T-helper 2 cell treated with Interferon-gamma antibody and Interleukin-4, amounts not matched to agents 5 μg/mL and 100 μg/mL, for 36 hours (primary cell): ENCODE results near the gene COL26A1.
"Not testable (repeated sequence)": the region's sequence is repeated elsewhere in the genome, so short reads cannot be mapped to it uniquely, and the experiment has no call there.

ENCODE experiments used
- DNase-seq: peaks from one replicate; pipeline ENCODE4 v3.0.0; 2021; ENCODE audit warnings: low spot score
- H3K27ac Mint-ChIP-seq: one replicate; pipeline ENCODE4 v1.8.0; 2021; ENCODE audit warnings: mild to moderate bottlenecking, mixed read lengths
- H3K27me3 Mint-ChIP-seq: one replicate; pipeline ENCODE4 v1.8.0; 2021; ENCODE audit warnings: low read depth, mixed read lengths
- H3K36me3 Mint-ChIP-seq: one replicate; pipeline ENCODE4 v1.8.0; 2021; ENCODE audit warnings: low read depth, mixed read lengths
- H3K4me1 Mint-ChIP-seq: one replicate; pipeline ENCODE4 v1.8.0; 2021; ENCODE audit warnings: low read depth, mixed read lengths
- H3K4me3 Mint-ChIP-seq: one replicate; pipeline ENCODE4 v1.8.0; 2022; ENCODE audit warnings: mild to moderate bottlenecking, moderate library complexity, mixed read lengths
- H3K9me3 Mint-ChIP-seq: one replicate; pipeline ENCODE4 v1.8.0; 2021; ENCODE audit warnings: mixed read lengths

The COL26A1 gene

DNA sequence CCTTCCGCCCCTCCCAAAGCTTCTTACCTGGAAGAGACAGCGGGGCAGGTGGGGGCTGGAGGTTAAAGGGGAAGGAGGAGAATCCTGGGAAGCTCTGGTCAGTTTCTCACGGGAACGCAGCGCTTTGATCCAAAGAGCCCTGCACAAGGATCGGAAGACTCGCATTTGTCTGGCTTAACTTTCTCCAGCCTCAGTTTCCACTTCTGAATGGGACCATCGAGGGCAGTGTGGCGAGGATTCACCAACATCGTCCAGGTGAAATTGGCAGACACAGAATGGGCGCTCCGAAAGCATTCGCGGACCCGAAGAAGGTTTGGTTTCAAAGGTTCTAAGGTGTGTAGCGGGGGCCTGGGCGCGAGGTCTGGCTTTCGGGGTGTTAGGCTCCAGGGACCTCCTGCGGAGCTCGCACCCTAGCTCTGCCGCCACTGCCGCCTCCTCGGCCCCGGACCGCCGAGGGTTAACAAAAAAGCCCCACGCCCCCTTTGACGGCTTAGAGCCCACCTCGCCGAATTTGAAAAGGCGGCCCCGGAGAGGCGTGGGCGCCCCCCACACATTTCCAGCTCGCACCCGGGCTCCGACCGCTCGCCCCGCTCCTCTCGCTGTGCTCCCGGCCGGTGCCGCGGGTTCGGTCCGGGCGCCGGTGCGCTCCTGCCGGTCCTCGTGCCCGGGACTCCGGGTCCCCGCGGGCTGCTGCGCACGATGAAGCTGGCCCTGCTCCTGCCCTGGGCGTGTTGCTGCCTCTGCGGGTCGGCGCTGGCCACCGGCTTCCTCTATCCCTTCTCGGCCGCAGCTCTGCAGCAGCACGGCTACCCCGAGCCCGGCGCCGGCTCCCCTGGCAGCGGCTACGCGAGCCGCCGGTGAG is at the start of gene COL26A1:
Gene COL26A1 (plus strand): TSS at position 542 of the 862 bp plus-strand sequence. CDS start 158 bp downstream, at position 700.
- no peak for DNase-seq
- H3K4me3 Mint-ChIP-seq, result peak within 1 kb of the TSS; percentile 26
- H3K9me3 Mint-ChIP-seq, result no peaks in the 10 kb centered on the region
- H3K36me3 Mint-ChIP-seq, result no peaks in the 10 kb centered on the region
- no peak within 1 kb of the TSS for H3K27ac Mint-ChIP-seq
- peaks cover 2% of the 10 kb centered on the region for H3K4me1 Mint-ChIP-seq
- peaks cover 24% of the 10 kb centered on the region for H3K27me3 Mint-ChIP-seq

DNA sequence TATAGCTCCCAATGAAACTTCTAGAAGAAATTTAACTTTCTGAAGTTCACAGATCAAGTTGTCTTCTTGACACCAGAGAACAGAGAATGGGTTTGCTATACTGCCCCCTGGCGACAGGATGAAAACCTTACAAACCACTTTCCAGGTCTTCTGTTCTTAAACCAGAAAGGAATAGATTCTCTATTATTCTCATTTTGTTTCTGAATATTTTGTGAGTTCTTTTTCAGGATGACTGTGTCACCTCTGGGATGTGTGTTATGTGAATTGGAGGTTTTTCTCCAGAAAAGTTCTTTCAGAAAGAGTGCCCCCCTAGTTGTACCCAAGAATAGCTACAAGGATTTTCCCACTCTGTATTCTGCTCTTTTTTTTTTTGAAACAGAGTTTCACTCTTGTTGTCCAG is 47.3 kb upstream of the COL26A1 start:
- no peak overlapping the region for H3K4me3 Mint-ChIP-seq
- peaks cover 12% of the 10 kb centered on the region for H3K9me3 Mint-ChIP-seq
- H3K36me3 Mint-ChIP-seq, result peaks cover 17% of the 10 kb centered on the region
- DNase-seq, result peak; percentile 30
- H3K27ac Mint-ChIP-seq, result no peak overlapping the region
- H3K27me3 Mint-ChIP-seq, result no peaks in the 10 kb centered on the region
- H3K4me1 Mint-ChIP-seq, result no peaks in the 10 kb centered on the region

DNA sequence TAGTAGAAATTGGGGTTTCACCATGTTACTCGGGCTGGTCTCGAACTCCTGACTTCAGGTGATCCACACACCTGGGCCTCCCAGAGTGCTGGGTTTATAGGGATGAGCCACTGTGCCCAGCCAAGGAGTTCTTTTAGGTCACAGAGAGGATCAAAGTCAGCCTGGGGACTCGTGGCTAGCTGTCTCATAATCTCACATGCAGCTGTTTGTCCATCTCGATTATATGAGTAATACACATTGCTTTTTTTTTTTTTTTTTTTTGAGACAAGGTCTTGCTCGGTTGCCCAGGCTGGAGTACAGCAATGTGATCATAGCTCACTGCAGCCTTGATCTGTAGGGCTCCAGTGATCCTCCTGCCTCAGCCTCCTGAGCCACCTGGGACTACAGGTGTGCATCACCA is 43.3 kb upstream of the COL26A1 start:
- no peak for DNase-seq
- Mint-ChIP-seq H3K27me3 (no peaks in the 10 kb centered on the region), H3K4me3 (no peak overlapping the region), H3K4me1 (peaks cover 9% of the 10 kb centered on the region), H3K9me3 (no peaks in the 10 kb centered on the region), H3K27ac (no peak overlapping the region), H3K36me3 (peaks cover 8% of the 10 kb centered on the region)

DNA sequence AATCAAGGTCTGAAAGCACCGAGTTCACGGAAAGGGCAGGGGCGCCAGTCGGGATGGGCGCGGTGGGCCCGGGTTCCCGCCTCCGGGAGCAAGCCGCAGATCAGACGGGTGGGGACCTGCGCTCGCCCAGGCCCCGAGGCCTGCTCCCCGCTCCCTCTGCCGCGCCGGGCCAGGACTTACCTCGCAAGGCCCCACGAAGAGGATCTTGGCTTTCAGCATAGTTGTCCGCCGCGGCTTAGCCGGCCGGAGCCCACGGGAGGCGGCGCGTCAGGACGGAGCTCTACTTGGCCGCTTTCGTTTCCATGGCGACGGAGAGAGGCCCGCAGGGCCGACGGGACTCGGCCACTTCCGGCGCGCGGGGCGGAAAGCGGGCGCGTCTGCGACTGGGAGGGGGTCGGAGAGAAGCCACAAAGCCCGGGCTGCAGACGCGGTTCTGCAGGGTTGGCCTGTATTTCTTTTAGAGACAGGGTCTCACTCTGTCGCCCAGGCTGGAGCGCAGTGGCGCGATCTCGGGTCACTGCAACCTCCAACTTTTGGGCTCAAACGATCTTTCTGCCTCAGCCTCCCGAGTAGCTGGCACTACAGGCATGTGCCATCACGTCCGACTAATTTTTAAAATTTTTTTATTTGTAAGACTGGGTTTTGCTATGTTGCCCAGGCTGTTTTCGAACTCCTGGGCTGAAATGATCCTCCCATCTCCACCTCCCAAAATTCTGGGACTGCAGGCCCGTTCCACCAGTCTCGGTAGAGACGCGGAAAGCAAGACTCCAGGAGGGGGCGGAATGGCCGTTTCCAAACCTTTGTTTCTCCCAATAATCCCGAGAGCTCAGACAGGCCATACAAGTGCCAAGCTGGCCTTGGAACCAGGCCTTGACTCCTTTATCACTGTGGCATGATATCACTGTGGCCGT is 40.9 kb upstream of the COL26A1 start, which contains the start of gene IFT22:
Gene IFT22 (minus strand): TSS at position 322 of the 911 bp plus-strand sequence. CDS start 103 bp downstream, at position 219.
- no peaks in the 10 kb centered on the region for H3K9me3 Mint-ChIP-seq
- H3K36me3 Mint-ChIP-seq, result no peaks in the 10 kb centered on the region
- peaks cover 2% of the 10 kb centered on the region for H3K27me3 Mint-ChIP-seq
- peaks cover 9% of the 10 kb centered on the region for H3K4me1 Mint-ChIP-seq
- H3K27ac Mint-ChIP-seq, result peak within 1 kb of the TSS; percentile 85
- DNase-seq, result peak; percentile 84
- peak within 1 kb of the TSS; percentile 93 for H3K4me3 Mint-ChIP-seq

DNA sequence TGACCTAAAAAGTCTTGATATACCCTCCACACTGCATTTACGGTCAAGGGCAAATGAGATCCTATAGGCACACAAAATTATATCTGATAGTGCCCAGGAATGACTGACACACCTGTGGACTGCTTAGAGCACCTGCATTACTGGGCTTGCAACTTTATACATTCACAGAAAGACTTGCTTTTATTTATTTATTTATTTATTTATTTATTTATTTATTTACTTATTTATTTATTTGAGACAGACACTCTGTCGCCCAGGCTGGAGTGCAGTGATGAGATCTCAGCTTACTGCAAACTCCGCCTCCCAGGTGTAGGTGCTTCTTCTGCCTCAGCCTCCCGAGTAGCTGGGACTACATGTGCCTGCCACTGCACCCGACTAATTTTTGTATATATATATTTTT is 34.5 kb upstream of the COL26A1 start:
- Mint-ChIP-seq H3K4me1 (no peaks in the 10 kb centered on the region), H3K4me3 (no peak overlapping the region), H3K9me3 (no peaks in the 10 kb centered on the region), H3K27me3 (peaks cover 2% of the 10 kb centered on the region), H3K27ac (no peak overlapping the region), H3K36me3 (no peaks in the 10 kb centered on the region)
- no peak for DNase-seq

DNA sequence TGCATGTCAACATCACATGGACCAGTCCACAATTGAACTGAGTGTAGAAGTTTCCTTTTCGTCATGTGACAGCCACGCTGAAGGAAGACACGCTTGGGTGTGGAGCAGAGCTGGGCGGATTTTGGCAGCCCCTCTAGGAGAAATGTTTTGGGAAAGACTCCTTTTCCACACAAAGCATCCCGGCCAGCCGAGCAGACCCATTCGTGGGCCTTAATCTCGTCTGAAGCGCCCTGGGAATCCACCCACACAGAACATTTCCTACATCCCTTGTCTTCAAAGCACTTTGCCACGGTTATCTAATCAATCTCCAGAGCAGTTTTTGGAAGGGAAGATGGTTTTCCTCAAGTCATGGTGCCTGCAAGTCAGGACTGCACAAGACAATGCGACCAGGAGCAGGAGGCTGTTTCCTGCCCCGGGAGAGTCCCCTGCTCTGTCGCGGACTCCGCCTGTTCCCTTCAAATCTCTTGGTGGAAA is 32.6 kb upstream of the COL26A1 start:
- no peak for DNase-seq
- Mint-ChIP-seq H3K27ac (no peak overlapping the region), H3K36me3 (no peaks in the 10 kb centered on the region), H3K27me3 (peaks cover 4% of the 10 kb centered on the region), H3K4me3 (no peak overlapping the region), H3K4me1 (no peaks in the 10 kb centered on the region), H3K9me3 (no peaks in the 10 kb centered on the region)

DNA sequence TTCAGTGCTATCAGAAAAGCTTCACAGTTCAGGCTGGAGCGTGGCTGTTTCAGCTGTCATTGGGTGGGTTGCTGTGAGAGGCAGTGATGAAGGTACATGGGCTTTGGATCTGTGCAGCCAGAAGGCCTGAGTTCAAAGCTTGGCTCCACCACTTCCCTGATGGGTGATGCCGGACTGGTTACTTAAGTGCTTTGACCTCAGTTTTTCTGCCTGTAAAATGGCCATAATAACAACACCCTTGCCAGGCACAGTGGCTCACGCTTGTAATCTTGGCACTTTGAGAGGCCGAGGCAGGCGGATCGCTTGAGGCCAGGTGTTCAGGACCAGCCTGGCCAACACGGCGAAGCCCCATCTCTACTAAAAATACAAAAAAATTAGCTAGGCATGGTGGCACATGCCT is 30.6 kb upstream of the COL26A1 start:
- H3K27ac Mint-ChIP-seq, result no peak overlapping the region
- no peak overlapping the region for H3K4me3 Mint-ChIP-seq
- no peaks in the 10 kb centered on the region for H3K4me1 Mint-ChIP-seq
- no peaks in the 10 kb centered on the region for H3K36me3 Mint-ChIP-seq
- H3K27me3 Mint-ChIP-seq, result peaks cover 2% of the 10 kb centered on the region
- DNase-seq, result no peak
- H3K9me3 Mint-ChIP-seq, result no peaks in the 10 kb centered on the region

DNA sequence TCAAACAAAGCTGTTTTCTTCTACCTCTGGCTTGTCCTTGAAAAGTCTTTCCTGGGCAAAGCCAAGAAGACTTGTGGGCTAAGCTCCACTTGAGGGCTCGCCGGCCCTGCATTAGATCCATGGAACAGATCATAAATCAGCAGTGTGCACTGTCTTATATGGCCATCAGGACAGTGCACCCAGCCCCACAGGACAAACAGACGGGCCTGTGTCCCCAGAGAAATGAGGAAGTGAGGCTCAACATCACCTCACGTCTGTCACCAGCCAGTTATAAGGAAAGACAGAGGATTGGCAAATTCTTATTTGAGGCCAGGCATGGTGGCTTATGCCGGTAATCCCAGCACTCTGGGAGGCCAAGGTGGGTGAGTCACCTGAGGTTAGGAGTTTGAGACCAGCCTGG is 28.8 kb upstream of the COL26A1 start:
- Mint-ChIP-seq H3K4me3 (no peak overlapping the region), H3K4me1 (no peaks in the 10 kb centered on the region), H3K9me3 (no peaks in the 10 kb centered on the region), H3K27me3 (peaks cover 2% of the 10 kb centered on the region), H3K36me3 (no peaks in the 10 kb centered on the region), H3K27ac (no peak overlapping the region)
- DNase-seq, result no peak

DNA sequence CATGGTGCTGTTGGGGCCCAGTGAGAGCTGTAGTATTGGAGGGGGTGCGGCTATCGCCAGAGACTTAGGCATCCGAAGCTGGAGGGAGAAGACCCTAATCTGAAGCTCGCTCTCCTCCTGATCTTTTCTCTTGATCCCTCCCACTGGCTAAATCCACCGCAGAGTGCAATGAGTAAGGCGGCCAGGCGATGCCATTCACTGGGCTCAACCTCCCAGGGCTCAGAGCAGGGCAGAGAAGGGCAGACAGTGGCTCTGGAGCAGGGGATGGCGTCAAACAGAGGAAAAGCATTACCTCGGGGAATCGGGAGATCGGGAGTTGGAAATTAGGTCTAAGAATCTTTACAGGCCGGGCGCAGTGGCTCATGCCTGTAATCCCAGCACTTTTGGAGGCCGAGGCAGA is 22.3 kb upstream of the COL26A1 start:
- H3K27me3 Mint-ChIP-seq, result no peaks in the 10 kb centered on the region
- H3K9me3 Mint-ChIP-seq, result no peaks in the 10 kb centered on the region
- no peak overlapping the region for H3K4me3 Mint-ChIP-seq
- no peak overlapping the region for H3K27ac Mint-ChIP-seq
- no peaks in the 10 kb centered on the region for H3K4me1 Mint-ChIP-seq
- no peak for DNase-seq
- H3K36me3 Mint-ChIP-seq, result no peaks in the 10 kb centered on the region

DNA sequence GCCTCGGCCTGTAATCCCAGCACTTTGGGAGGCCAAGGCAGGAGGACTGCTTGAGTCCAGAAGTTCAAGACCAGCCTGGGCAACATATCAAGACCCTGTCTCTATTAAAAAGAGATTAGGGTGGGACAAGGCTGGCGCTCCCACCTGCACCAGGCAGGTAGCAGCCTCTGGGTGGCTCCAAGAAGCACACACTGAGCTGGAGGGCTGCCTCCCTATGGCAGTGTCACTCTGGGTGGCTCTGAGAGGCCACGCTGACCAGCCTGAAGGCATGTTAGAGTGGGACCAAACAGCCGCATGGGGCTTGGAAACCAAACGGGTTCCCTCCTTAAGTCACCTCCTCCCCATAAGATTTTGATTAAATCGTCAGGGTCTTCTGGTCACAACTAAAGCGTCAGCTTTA is 19.8 kb upstream of the COL26A1 start:
- Mint-ChIP-seq H3K9me3 (no peaks in the 10 kb centered on the region), H3K4me1 (no peaks in the 10 kb centered on the region), H3K27me3 (no peaks in the 10 kb centered on the region), H3K36me3 (no peaks in the 10 kb centered on the region), H3K4me3 (no peak overlapping the region), H3K27ac (no peak overlapping the region)
- DNase-seq, result no peak

DNA sequence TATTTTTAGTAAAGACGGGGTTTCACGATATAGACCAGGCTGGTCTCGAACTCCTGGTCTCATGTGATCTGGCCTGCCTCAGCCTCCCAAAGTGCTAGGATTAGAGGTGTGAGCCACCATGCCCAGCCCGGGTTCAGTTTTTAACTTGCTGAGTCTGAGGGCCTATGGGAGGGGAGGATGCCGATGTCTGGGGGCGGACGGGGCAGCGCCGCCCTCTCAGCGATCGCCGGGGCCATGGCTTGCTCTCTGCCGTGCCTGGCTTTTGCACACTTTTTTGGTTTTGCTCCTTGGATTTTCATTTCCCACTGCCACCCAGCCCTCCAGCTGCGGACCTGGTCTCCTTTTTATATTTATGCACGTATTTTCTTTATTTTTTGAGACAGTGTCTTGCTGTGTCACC is 15.2 kb upstream of the COL26A1 start:
- no peak overlapping the region for H3K27ac Mint-ChIP-seq
- H3K27me3 Mint-ChIP-seq, result no peaks in the 10 kb centered on the region
- H3K4me3 Mint-ChIP-seq, result no peak overlapping the region
- no peak for DNase-seq
- no peaks in the 10 kb centered on the region for H3K9me3 Mint-ChIP-seq
- peaks cover 3% of the 10 kb centered on the region for H3K36me3 Mint-ChIP-seq
- peaks cover 8% of the 10 kb centered on the region for H3K4me1 Mint-ChIP-seq

DNA sequence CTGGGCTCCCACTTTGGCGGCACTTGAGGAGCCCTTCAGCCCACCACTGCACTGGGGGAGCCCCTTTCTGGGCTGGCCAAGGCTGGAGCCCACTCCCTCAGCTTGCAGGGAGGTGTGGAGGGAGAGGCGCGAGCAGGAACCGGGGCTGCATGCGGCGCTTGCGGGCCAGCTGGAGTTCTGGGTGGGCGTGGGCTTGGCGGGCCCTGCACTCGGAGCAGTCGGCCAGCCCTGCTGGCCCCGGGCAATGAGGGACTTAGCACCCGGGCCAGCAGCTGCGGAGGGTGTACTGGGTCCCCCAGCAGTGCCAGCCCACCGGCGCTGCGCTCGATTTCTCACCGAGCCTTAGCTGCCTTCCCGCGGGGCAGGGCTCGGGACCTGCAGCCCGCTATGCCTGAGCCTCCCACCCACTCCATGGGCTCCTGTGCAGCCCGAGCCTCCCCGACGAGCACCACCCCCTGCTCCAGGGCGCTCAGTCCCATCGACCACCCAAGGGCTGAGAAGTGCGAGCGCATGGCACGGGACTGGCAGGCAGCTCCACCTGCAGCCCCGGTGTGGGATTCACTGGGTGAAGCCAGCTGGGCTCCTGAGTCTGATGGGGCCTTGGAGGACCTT is 14.1 kb upstream of the COL26A1 start:
- peaks cover 14% of the 10 kb centered on the region for H3K4me1 Mint-ChIP-seq
- H3K9me3 Mint-ChIP-seq, H3K27ac Mint-ChIP-seq, H3K27me3 Mint-ChIP-seq, H3K36me3 Mint-ChIP-seq, DNase-seq, H3K4me3 Mint-ChIP-seq: not testable (repeated sequence)

DNA sequence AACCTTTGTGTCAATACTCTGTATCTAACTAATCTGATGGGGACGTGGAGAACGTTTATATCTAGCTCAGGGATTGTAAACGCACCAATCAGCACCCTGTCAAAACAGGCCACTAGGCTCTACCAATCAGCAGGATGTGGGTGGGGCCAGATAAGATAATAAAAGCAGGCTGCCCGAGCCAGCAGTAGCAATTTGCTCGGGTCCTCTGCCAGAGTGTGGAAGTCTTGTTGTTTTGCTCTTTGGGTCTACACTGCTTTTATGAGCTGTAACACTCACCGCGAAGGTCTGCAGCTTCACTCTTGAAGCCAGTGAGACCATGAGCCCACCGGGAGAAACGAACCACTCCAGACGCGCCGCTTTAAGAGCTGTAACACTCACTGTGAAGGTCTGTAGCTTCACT is 13.4 kb upstream of the COL26A1 start:
- peaks cover 14% of the 10 kb centered on the region for H3K4me1 Mint-ChIP-seq
- H3K9me3 Mint-ChIP-seq, H3K27me3 Mint-ChIP-seq, H3K27ac Mint-ChIP-seq, H3K36me3 Mint-ChIP-seq, DNase-seq, H3K4me3 Mint-ChIP-seq: not testable (repeated sequence)

DNA sequence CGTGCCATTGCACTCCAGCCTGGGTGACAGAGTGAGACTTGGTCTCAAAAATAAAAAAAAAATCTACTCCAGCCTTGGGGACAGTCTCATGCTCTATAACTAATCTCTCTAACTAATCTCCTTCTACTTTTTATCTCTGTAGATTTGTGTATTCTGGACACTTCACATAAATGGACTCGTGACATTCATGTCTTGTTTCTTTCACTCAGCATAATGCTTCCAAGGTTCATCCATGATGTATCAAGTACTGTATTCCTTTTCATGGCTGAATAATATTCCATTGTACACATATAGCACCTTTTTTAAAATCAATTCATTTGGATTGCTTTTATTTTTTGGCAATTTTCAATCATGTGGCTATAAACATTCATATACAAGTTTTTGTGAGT is 9.8 kb upstream of the COL26A1 start:
- Mint-ChIP-seq H3K27ac (no peak overlapping the region), H3K9me3 (no peaks in the 10 kb centered on the region), H3K36me3 (peaks cover 3% of the 10 kb centered on the region), H3K4me3 (no peak overlapping the region), H3K4me1 (peaks cover 14% of the 10 kb centered on the region), H3K27me3 (peaks cover 7% of the 10 kb centered on the region)
- DNase-seq, result no peak
